Cerebellar cortex (tissue), 1 donor: ENCODE measurements around the gene SLC29A3.
"Not testable (repeated sequence)": the region's sequence is repeated elsewhere in the genome, so short reads cannot be mapped to it uniquely, and the experiment has no call there.

Experiments
- DNase-seq: peaks from one replicate; pipeline ENCODE4 v3.0.0-alpha.2; 2015; ENCODE audit warnings: low spot score

The SLC29A3 gene

DNA sequence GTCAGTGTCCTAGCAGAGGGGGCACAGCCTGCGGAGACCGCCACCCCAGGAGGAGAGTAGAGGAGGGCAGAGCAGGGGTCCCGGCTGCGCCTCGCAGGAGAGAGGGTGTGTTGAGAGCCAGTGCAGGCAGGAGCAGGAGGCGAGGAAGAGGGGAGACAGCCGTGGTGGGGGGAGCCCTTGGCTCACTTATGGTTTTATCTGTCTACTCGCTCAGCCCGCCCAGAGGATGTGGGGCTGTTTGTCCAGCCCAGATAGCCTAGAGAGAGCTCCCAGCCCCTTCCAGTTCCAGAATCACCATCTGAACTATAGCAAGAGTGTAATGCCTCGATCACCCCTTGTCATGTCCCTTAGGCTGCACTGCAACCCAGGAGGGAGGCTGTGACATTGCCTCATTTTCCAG lies 26.6 kb downstream of the SLC29A3 start:
- no peak for DNase-seq

DNA sequence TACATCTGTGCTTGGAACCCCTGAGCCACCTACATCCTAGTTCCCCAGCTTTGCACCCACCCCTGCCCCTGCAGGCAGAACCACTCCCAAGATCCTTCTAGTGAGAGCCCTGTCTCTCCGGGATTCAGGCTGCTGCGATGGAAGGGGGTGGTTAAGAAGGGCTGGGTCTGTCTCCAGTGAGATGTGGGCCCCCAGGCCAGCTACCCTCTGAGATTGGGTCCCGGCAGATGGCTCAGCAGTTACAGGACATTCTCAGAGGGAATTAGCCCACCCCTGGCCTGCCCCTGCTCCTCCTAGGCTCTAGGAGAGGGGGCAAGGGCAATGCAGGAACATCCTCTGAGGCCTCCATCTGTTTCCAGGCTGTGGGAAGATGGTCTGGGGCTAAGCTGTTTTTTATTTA lies 27.7 kb downstream of the SLC29A3 start:
- no peak for DNase-seq

GRCh38 chr10:71347587-71348395 lies 28.7 kb downstream of the SLC29A3 start:
- DNase-seq: no peak

DNA sequence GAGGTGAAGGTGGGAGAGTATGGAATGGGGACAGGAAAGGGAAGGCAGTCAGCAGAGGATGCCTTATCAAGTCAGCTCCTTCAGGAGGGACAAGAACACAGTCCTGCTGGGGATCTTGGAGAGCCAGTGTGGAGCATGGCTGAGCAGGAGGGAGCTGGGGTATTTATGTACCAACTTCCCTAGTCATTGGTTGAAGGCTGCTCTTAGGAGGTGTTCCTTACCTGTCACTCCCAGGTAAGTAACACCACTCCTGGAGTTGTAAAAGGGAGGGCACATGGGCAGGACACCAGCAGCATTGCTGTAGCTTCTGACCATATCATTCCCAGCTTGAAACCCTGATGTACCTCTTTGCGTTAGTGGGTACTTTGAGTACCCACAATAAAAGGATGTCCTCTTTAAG lies 29.8 kb downstream of the SLC29A3 start:
- DNase-seq: no peak

GRCh38 chr10:71349406-71349805 lies 30.3 kb downstream of the SLC29A3 start:
- no peak for DNase-seq

DNA sequence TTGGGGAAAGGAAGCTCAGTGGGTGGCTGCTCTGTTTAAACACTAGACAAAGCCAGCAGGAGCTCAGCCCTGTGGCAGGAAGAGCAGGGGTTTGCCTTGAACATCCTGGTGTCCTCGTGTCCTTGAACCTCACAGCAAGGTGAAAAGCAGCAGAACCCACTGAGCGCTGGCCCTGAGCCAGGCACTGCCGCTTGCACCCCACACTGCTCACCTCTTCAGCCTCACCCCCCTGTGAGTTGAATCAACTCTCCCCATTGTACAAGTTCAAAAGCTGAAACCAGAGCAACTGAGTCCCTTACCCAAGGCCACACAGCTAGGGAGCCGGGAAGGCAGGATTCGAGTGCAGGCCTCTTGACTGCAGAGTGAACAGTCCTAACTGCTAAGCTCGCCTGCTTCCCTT lies 32.0 kb downstream of the SLC29A3 start:
- no peak for DNase-seq

DNA sequence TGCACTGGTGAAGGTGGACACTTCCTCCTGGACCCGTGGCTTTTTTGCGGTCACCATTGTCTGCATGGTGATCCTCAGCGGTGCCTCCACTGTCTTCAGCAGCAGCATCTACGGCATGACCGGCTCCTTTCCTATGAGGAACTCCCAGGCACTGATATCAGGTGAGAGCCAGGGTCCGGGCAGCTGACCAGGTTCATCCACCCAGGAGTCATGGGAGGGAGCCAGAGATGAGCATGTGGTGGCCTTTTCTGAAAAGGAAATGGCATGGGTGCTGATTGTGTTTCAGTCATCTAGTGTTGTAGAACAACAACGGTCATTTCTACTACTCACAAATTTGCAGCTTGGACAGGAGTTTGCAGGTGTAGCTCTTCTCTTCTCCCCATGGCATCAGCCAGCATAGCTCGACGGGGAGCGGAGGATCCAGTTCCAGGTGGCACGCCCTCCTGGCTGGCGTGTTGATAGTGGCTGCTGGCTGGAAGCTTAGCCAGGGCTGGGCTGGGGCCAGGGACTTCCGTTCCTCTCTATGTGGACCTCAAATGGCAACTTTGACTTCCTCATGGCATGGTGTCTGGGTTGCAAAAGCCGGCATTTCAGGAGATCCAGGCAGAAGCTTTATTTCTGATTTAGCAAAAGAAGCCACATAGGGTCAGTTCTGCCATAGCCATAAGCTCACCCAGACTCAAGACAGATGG lies 32.7 kb downstream of the SLC29A3 start:
- DNase-seq: peak; percentile 88

DNA sequence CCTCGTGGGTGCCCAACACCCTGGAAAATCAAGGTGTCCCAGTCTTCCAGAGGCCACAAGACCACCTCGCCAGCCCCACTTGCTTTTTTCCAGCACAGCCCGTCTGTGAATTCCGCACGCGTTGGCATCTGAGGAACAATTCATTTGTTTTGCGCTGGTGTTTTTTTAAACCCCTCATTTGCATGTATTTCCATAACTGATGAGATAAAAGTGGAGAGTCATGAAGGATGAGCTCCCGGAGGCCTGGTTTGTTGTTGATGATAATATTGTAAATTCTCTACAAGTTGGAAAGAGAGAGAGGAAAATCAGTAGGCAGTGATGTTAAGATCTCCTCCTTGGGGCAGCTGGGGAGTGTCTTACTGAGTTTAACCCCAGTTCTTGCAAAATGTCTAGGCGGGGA lies 34.6 kb downstream of the SLC29A3 start:
- no peak for DNase-seq

DNA sequence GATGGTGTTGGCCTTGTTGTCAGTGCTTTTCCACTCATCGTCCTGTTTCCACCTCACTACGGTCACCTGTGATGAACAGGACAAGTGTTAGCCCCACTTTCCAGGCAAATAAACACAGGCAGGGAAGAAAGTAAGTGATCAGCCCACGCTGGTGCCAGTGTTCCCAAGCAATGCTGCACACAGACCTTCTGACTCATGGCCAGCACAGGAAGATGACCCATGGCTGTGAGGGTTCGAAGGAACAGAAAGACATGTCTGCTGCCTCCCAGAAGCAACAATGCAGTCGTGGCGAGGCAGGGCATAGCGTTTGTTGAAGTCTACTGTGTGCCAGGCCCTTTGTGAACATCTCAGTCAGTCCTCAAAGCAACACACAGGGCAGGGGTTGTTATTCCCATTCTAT lies 35.7 kb downstream of the SLC29A3 start:
- DNase-seq: no peak

DNA sequence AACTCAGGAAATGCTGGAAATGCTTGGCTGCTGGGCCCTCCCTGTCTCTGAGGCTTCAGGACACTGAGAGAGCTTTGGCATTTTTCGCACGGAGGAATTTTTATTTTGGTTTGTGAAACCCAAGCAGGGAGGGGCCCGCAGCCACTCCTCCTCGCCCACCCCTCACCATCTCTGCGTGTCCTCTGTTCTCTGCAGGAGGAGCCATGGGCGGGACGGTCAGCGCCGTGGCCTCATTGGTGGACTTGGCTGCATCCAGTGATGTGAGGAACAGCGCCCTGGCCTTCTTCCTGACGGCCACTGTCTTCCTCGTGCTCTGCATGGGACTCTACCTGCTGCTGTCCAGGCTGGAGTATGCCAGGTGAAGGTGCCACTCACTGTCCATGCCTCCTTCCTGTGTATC lies 36.8 kb downstream of the SLC29A3 start:
- no peak for DNase-seq

- no peak for DNase-seq
Measured at GRCh38 chr10:71357792-71358265, 38.8 kb downstream of the SLC29A3 start.

- no peak for DNase-seq
Measured at GRCh38 chr10:71358277-71358676, 39.2 kb downstream of the SLC29A3 start.

- not testable (repeated sequence) for DNase-seq
Measured at GRCh38 chr10:71358906-71359305, 39.8 kb downstream of the SLC29A3 start.

GRCh38 chr10:71359364-71360046 lies 40.4 kb downstream of the SLC29A3 start:
- DNase-seq: no peak

DNA sequence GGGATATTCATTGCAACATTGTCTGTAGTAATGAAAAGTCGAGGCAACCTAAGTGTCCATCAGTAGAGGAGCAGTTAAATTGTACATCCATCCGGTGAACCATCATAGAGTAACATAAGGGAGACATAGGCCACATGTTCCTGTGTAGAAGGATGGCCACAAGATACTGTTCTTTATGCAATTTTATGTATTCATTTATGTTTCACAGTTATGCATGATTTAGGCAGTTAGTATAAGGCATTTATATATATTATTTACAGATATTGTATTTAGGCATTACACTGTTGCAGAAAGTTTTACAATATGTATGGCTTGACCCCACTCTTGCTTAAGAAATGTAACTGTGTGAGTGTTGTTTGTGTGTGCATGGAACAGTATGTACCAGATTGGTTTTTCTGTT lies 41.7 kb downstream of the SLC29A3 start:
- DNase-seq: no peak

DNA sequence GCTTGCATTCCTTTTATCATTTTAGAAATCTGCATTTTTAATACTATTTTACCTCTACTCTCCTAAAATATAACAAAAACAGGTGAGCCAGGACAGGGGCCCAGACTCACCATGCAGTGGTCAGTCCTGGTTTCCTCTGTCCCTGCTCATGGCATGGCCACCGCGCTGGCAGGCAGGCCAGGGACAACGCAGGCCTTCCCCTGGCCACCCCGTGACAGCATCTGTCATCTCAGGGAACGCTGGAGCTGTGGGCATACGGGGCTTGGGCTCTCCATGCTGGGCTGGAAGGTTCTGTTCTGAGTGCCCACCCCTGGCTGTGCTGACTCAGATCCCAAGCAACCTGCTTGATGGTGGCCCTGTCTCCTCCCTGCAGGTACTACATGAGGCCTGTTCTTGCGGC lies 42.5 kb downstream of the SLC29A3 start:
- no peak for DNase-seq

- DNase-seq: no peak
Measured at GRCh38 chr10:71362141-71362540, 43.1 kb downstream of the SLC29A3 start.

- peak; percentile 58 for DNase-seq
Measured at GRCh38 chr10:71363936-71364335, 44.9 kb downstream of the SLC29A3 start.

GRCh38 chr10:71365366-71365765 lies 46.3 kb downstream of the SLC29A3 start:
- DNase-seq: no peak

DNA sequence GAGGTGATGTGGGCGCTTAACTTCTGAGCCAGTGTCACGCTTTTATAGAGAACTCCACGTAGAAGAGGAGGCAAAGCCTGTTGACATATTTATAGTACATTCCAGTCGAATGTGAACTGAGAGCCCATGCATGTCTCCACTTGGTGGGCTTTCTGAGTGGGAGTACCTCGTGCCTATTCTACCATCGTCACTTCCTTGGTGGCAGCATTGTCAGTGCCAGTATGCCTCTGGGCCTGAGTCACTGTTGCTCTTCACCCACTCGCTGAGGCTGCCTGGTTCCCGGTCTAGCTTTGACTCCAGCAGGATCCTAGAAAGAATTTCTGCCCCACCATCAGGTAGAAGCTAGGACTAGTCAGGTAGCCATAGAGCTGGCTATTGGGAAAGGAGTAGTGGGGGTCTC lies 47.6 kb downstream of the SLC29A3 start:
- DNase-seq: no peak

DNA sequence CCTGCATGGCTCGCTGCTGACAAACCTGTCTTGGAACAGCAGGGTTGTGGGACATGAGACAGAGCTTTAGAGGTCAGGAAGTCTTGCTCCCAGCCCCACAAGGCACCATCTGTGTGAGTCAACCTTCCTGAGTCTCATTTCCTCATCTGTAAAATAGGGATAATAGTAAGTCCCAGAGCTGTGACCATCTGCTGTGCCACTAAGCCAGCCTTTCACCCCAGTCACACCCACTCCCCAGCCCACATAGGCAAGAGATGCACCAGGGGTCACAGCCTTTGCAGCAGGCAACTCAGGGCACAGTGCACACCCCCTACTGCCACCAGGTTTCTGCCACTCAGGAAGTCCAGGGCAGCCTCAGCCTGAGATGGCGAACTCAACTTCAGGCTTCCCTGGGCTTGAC lies 48.2 kb downstream of the SLC29A3 start:
- DNase-seq: no peak

DNA sequence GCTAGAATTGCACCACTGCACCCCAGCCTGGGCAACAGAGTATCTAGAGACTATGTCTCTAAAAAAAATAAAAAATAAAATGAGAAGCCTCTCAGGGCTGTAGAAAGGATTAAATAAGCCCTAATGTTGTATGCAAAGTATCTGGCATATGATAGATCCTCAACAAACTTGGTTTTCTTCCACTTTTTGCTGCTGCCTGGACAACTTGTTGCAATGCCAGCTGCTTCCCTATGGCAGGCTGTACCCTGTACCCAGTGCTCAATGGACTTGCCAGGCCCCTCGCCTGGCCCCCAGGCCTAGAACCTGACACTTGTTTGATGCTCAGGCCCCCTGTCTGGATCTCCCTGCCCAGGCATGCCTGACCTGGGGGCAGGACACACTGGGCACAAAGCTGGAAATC lies 49.1 kb downstream of the SLC29A3 start:
- DNase-seq: no peak

DNA sequence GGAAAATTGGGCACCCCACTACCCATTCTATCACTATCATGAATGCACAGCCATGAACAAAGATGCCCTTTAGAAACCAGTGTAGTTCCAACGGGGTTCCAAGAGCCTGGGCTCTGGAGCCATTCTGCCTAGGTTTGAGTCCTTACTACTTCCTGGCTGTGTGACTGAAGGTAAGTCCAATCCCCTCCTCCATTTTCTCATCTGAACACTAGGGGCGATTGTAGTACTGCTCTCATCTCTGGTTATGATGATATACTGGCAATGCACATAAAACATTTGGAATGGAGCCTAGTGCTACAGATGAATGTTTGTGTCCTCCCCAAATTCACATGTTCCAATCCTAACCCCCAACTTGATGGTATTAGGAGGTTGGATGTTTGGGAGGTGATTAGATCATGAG lies 49.6 kb downstream of the SLC29A3 start:
- DNase-seq: no peak
